IMR-90 (cell line): ENCODE data around the gene KLF16. TPM values are rescaled to one million over a fixed set of nuclear protein-coding genes. Genes with fewer than 3 reads are reported as not detected.

Source experiments
- ATAC-seq: fragments of 200-7000 bp; cut with Tn5 transposase; 2 replicates; pipeline ENCODE4 v1.9.1; 2020; ENCODE audit warnings: low read depth, mild to moderate bottlenecking, moderate library complexity
- BruUV-seq: library from RNA; stranded (reverse); fragments of 400-500 nt; replicated peaks from 2 replicates; lab custom pipeline; 2021; lab: Mats Ljungman, UMichigan
- CTCF ChIA-PET: fragments of 300-600 bp; formaldehyde crosslinking; extraction: SDS; loops from one replicate; lab custom pipeline; 2021; ENCODE audit warnings: antibody characterized with exemption; lab: Yijun Ruan, JAX
- POLR2A ChIA-PET: fragments of 300-600 bp; sonication (Branson Sonifier 250); formaldehyde crosslinking; loops from one replicate; lab custom pipeline; 2022; ENCODE audit warnings: antibody characterized with exemption; ENCODE audit not compliant: unreplicated experiment; lab: Charles Lee
- DNase-seq: peaks from one replicate; pipeline ENCODE4 v3.0.0; 2013
- H2AFZ ChIP-seq: replicated peaks from 2 replicates; pipeline ENCODE3; 2013; ENCODE audit warnings: low read length, mild to moderate bottlenecking; ENCODE audit not compliant: poor library complexity
- H2AK5ac ChIP-seq: 2 replicates; pipeline ENCODE4 v1.6.1; 2013; ENCODE audit warnings: low read depth, low read length, inconsistent platforms
- H2AK9ac ChIP-seq: replicated peaks from 2 replicates; pipeline ENCODE3; 2013; ENCODE audit warnings: mild to moderate bottlenecking, low read depth, low read length, moderate library complexity; ENCODE audit not compliant: poor library complexity
- H2BK120ac ChIP-seq: 2 replicates; pipeline ENCODE4 v1.6.1; 2013; ENCODE audit warnings: low read depth, low read length, inconsistent platforms
- H2BK15ac ChIP-seq: 3 replicates; pipeline ENCODE4 v1.6.1; 2013; ENCODE audit warnings: low read depth, low read length, inconsistent platforms
- H2BK20ac ChIP-seq: 2 replicates; pipeline ENCODE4 v1.6.1; 2013; ENCODE audit warnings: low read depth, mild to moderate bottlenecking, inconsistent platforms, low read length, moderate library complexity
- H2BK5ac ChIP-seq: 2 replicates; pipeline ENCODE4 v1.6.1; 2013; ENCODE audit warnings: mild to moderate bottlenecking, low read depth, low read length, inconsistent platforms; ENCODE audit not compliant: poor library complexity, severe bottlenecking
- H3K14ac ChIP-seq: replicated peaks from 2 replicates; pipeline ENCODE4 v1.6.1; 2013; ENCODE audit warnings: low read depth, low read length, inconsistent platforms
- H3K18ac ChIP-seq: 2 replicates; pipeline ENCODE4 v1.6.1; 2013; ENCODE audit warnings: low read depth, low read length, control low read depth
- H3K23ac ChIP-seq: 2 replicates; pipeline ENCODE4 v1.6.1; 2013; ENCODE audit warnings: low read depth, low read length, inconsistent platforms
- H3K27ac ChIP-seq: 2 replicates; pipeline ENCODE4 v1.5.1; 2013; ENCODE audit warnings: mild to moderate bottlenecking, control low read depth, low read length; ENCODE audit not compliant: insufficient read depth
- H3K27me3 ChIP-seq: 2 replicates; pipeline ENCODE4 v1.6.1; 2013; ENCODE audit warnings: low read length; ENCODE audit not compliant: control insufficient read depth, insufficient read depth
- H3K36me3 ChIP-seq: 2 replicates; pipeline ENCODE4 v1.6.1; 2013; ENCODE audit warnings: low read length, mixed read lengths; ENCODE audit not compliant: control insufficient read depth, insufficient read depth
- H3K4ac ChIP-seq: 2 replicates; pipeline ENCODE4 v1.6.1; 2013; ENCODE audit warnings: low read depth, low read length, inconsistent platforms
- H3K4me1 ChIP-seq: 2 replicates; pipeline ENCODE4 v1.6.1; 2013; ENCODE audit warnings: low read length, mixed read lengths; ENCODE audit not compliant: control insufficient read depth, insufficient read depth
- H3K4me2 ChIP-seq: 2 replicates; pipeline ENCODE4 v1.6.1; 2013; ENCODE audit warnings: low read depth, mild to moderate bottlenecking, control low read depth, low read length, moderate library complexity
- H3K4me3 ChIP-seq: 2 replicates; pipeline ENCODE4 v1.5.1; 2013; ENCODE audit warnings: low read depth, mild to moderate bottlenecking, control low read depth, low read length, moderate library complexity; ENCODE audit not compliant: insufficient read depth
- H3K56ac ChIP-seq: 2 replicates; pipeline ENCODE4 v1.6.1; 2013; ENCODE audit warnings: low read length, inconsistent platforms; ENCODE audit not compliant: insufficient read depth; ENCODE audit errors: extremely low read depth
- H3K79me1 ChIP-seq, 2 experiments: 2 replicates each; pipeline ENCODE4 v1.6.1; 2013; ENCODE audit warnings: low read length in 2 of 2, inconsistent platforms in 1 of 2, low read depth in 1 of 2
- H3K9ac ChIP-seq: 2 replicates; pipeline ENCODE4 v1.6.1; 2013; ENCODE audit warnings: low read depth, low read length, control low read depth
- H3K9me1 ChIP-seq: 2 replicates; pipeline ENCODE4 v1.6.1; 2013; ENCODE audit warnings: low read length, inconsistent platforms; ENCODE audit not compliant: insufficient read depth
- H3K9me3 ChIP-seq: 2 replicates; pipeline ENCODE4 v1.6.1; 2013; ENCODE audit warnings: low read length; ENCODE audit not compliant: control insufficient read depth, insufficient read depth
- H4K20me1 ChIP-seq: 2 replicates; pipeline ENCODE4 v1.6.1; 2013; ENCODE audit warnings: low read length, inconsistent platforms; ENCODE audit not compliant: insufficient read depth
- H4K5ac ChIP-seq: 2 replicates; pipeline ENCODE4 v1.6.1; 2013; ENCODE audit warnings: mild to moderate bottlenecking, low read depth, low read length, control low read depth
- H4K8ac ChIP-seq, 2 experiments: 2 replicates each; pipeline ENCODE4 v1.6.1; 2013; ENCODE audit warnings: low read depth in 2 of 2, low read length in 2 of 2, control low read depth in 1 of 2, inconsistent platforms in 1 of 2
- H4K91ac ChIP-seq: 2 replicates; pipeline ENCODE4 v1.6.1; 2013; ENCODE audit warnings: low read depth, low read length, inconsistent platforms; ENCODE audit not compliant: insufficient read depth
- BHLHE40 ChIP-seq: fragments of 150-350 bp; IDR thresholded peaks from 2 replicates; pipeline ENCODE4 v1.6.1; 2016; ENCODE audit warnings: mild to moderate bottlenecking, low read depth, low read length
- CHD1 ChIP-seq: IDR thresholded peaks from 2 replicates; pipeline ENCODE4 v1.6.1; 2012; ENCODE audit warnings: low read depth, low read length, improper control_type of control experiment
- FOS ChIP-seq: fragments of 150-350 bp; IDR thresholded peaks from 2 replicates; pipeline ENCODE4 v1.6.1; 2016; ENCODE audit warnings: low read depth, low read length
- MXI1 ChIP-seq: IDR thresholded peaks from 2 replicates; pipeline ENCODE4 v1.6.1; 2012; ENCODE audit warnings: low read depth, mild to moderate bottlenecking, low read length, moderate library complexity, borderline replicate concordance
- POLR2A ChIP-seq: IDR thresholded peaks from 2 replicates; pipeline ENCODE4 v1.6.1; 2012; ENCODE audit warnings: mild to moderate bottlenecking, low read depth, low read length
- RCOR1 ChIP-seq: IDR thresholded peaks from 2 replicates; pipeline ENCODE4 v1.6.1; 2012; ENCODE audit warnings: mild to moderate bottlenecking, low read length, improper control_type of control experiment; ENCODE audit not compliant: insufficient replicate concordance
- RFX5 ChIP-seq: IDR thresholded peaks from 2 replicates; pipeline ENCODE4 v1.8.0; 2012; ENCODE audit warnings: low read depth, mild to moderate bottlenecking, low read length, moderate library complexity
- WGBS, 2 experiments: methylation state at CpG; one replicate each; pipeline versions ENCODE4 v1.1.5 to v1.1.7; 2013; ENCODE audit warnings: missing lambda C conversion rate in 2 of 2; ENCODE audit not compliant: insufficient read length in 1 of 2; ENCODE audit errors: extremely low coverage in 2 of 2; 5-methylcytosine and 5-hydroxymethylcytosine counted together
- dilution Hi-C: fragments of 300-500 bp; cut with HindIII; formaldehyde crosslinking; loops from one replicate; pipeline ENCODE4 v1.14.3; 2018; ENCODE audit warnings: low sequenced_read_pairs; ENCODE audit not compliant: unreplicated experiment
- in situ Hi-C: fragments of 300-500 bp; cut with MboI; formaldehyde crosslinking; loops from 3 replicates; pipeline ENCODE4 v1.14.3; 2019; ENCODE audit warnings: low sequenced_read_pairs, inconsistent platforms, mixed read lengths
- intact Hi-C: fragments of 100-400 bp; cut with micrococcal nuclease; formaldehyde crosslinking; loops from 2 replicates; pipeline ENCODE4 v1.10.0; 2022
- polyA plus RNA-seq, 3 experiments: library from polyadenylated mRNA; depleted of rRNA; stranded (reverse); fragments of >200 nt; gene quantifications; 2 replicates each; pipeline ENCODE4 v1.2.3, GENCODE V29; 2012; ENCODE audit warnings: low replicate concordance in 1 of 3
- total RNA-seq: library from RNA; depleted of rRNA; stranded (reverse); fragments of >200 nt; gene quantifications from 2 replicates; pipeline ENCODE4 v1.2.3, GENCODE V29; 2012
- TF ChIP-seq, protein P1 (sequence below): conservative IDR thresholded peaks from 2 replicates; pipeline ENCODE4 v1.5.1; 2012; ENCODE audit warnings: mild to moderate bottlenecking, low read depth, low read length, improper control_type of control experiment
- TF ChIP-seq, protein P2 (sequence below): fragments of 150-350 bp; IDR thresholded peaks from 2 replicates; pipeline ENCODE4 v1.6.1; 2016; ENCODE audit warnings: low read depth, mild to moderate bottlenecking, low read length, moderate library complexity, borderline replicate concordance
- TF ChIP-seq, protein P3 (sequence below): fragments of 150-350 bp; IDR thresholded peaks from 2 replicates; pipeline ENCODE4 v1.6.1; 2017; ENCODE audit warnings: mild to moderate bottlenecking, antibody characterized with exemption, low read length, low read depth

The KLF16 gene
- total and polyA plus RNA-seq, 2 of the 4 experiments (the other 2 are of a cell fraction): 0.90 to 13.1 TPM

GRCh38 chr19:1867349-1867724 lies 4.0 kb upstream of the KLF16 start:
- Histone ChIP-seq H3K14ac (no peak overlapping the region), H2AFZ (no peak overlapping the region), H3K9me3 (no peaks in the 10 kb centered on the region), H2BK15ac (no peak overlapping the region), H2BK5ac (no peak overlapping the region), H4K5ac (no peak overlapping the region), H3K79me1 (peaks cover 12 to 29% of the 10 kb centered on the region in 2 experiments), H2BK120ac (no peak overlapping the region), H3K4me2 (no peak overlapping the region), H2AK9ac (no peak overlapping the region), H4K20me1 (peaks cover 12% of the 10 kb centered on the region), H3K4me3 (no peak overlapping the region), H3K18ac (no peak overlapping the region), H3K56ac (no peak overlapping the region), H3K36me3 (peaks cover 12% of the 10 kb centered on the region), H3K4me1 (peaks cover 3% of the 10 kb centered on the region; the same call in 1 of the 2 replicates), H3K9me1 (no peaks in the 10 kb centered on the region), H3K23ac (no peak overlapping the region), H2BK20ac (no peak overlapping the region), H4K91ac (no peak overlapping the region), H3K4ac (no peak overlapping the region), H3K9ac (no peak overlapping the region), H3K27ac (no peak overlapping the region), H3K27me3 (no peaks in the 10 kb centered on the region), H4K8ac (no peak overlapping the region), H2AK5ac (no peak overlapping the region)
- ATAC-seq (no peak), DNase-seq (no peak)
- dilution Hi-C loops: no loop called here
- BruUV-seq: no TSS peak
- TF ChIP-seq MXI1 (no peak), FOS (no peak), POLR2A (no peak), CHD1 (no peak), RFX5 (no peak), BHLHE40 (no peak), RCOR1 (no peak)
- TF ChIP-seq, protein P1, sequence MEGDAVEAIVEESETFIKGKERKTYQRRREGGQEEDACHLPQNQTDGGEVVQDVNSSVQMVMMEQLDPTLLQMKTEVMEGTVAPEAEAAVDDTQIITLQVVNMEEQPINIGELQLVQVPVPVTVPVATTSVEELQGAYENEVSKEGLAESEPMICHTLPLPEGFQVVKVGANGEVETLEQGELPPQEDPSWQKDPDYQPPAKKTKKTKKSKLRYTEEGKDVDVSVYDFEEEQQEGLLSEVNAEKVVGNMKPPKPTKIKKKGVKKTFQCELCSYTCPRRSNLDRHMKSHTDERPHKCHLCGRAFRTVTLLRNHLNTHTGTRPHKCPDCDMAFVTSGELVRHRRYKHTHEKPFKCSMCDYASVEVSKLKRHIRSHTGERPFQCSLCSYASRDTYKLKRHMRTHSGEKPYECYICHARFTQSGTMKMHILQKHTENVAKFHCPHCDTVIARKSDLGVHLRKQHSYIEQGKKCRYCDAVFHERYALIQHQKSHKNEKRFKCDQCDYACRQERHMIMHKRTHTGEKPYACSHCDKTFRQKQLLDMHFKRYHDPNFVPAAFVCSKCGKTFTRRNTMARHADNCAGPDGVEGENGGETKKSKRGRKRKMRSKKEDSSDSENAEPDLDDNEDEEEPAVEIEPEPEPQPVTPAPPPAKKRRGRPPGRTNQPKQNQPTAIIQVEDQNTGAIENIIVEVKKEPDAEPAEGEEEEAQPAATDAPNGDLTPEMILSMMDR: no peak
- TF ChIP-seq, protein P2, sequence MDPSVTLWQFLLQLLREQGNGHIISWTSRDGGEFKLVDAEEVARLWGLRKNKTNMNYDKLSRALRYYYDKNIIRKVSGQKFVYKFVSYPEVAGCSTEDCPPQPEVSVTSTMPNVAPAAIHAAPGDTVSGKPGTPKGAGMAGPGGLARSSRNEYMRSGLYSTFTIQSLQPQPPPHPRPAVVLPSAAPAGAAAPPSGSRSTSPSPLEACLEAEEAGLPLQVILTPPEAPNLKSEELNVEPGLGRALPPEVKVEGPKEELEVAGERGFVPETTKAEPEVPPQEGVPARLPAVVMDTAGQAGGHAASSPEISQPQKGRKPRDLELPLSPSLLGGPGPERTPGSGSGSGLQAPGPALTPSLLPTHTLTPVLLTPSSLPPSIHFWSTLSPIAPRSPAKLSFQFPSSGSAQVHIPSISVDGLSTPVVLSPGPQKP: no peak
- TF ChIP-seq, protein P3, sequence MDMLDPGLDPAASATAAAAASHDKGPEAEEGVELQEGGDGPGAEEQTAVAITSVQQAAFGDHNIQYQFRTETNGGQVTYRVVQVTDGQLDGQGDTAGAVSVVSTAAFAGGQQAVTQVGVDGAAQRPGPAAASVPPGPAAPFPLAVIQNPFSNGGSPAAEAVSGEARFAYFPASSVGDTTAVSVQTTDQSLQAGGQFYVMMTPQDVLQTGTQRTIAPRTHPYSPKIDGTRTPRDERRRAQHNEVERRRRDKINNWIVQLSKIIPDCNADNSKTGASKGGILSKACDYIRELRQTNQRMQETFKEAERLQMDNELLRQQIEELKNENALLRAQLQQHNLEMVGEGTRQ: no peak
- WGBS, 2 experiments: 67% methylated on average over 1 of the region's 9 CpGs; no CpG with 5 or more reads in 1 of the 2 experiments
- in situ Hi-C loops: no loop called here
- POLR2A ChIA-PET: no interaction called here
- CTCF ChIA-PET: no interaction called here
- intact Hi-C loops: no loop called here
